Activated T-cell treated with anti-CD3 and anti-CD28 coated beads, Interleukin-2, amount 50 U/mL, for 24 hours (primary cell): ENCODE results near the gene CILP.

Experiments
- DNase-seq: peaks from one replicate; pipeline ENCODE4 v3.0.0-alpha.2; 2020
- H3K27ac Mint-ChIP-seq: 2 replicates; pipeline ENCODE4 v1.8.0; 2020; ENCODE audit warnings: mild to moderate bottlenecking, mixed read lengths
- H3K27me3 Mint-ChIP-seq: 2 replicates; pipeline ENCODE4 v1.8.0; 2020; ENCODE audit warnings: mixed read lengths
- H3K36me3 Mint-ChIP-seq: 2 replicates; pipeline ENCODE4 v1.8.0; 2020; ENCODE audit warnings: low read depth, mixed read lengths
- H3K4me1 Mint-ChIP-seq: 2 replicates; pipeline ENCODE4 v1.8.0; 2020; ENCODE audit warnings: low read depth, mixed read lengths
- H3K4me3 Mint-ChIP-seq: 2 replicates; pipeline ENCODE4 v1.8.0; 2020; ENCODE audit warnings: mild to moderate bottlenecking, moderate library complexity, mixed read lengths
- H3K9me3 Mint-ChIP-seq: 2 replicates; pipeline ENCODE4 v1.8.0; 2020; ENCODE audit warnings: mixed read lengths

The CILP gene, protein sequence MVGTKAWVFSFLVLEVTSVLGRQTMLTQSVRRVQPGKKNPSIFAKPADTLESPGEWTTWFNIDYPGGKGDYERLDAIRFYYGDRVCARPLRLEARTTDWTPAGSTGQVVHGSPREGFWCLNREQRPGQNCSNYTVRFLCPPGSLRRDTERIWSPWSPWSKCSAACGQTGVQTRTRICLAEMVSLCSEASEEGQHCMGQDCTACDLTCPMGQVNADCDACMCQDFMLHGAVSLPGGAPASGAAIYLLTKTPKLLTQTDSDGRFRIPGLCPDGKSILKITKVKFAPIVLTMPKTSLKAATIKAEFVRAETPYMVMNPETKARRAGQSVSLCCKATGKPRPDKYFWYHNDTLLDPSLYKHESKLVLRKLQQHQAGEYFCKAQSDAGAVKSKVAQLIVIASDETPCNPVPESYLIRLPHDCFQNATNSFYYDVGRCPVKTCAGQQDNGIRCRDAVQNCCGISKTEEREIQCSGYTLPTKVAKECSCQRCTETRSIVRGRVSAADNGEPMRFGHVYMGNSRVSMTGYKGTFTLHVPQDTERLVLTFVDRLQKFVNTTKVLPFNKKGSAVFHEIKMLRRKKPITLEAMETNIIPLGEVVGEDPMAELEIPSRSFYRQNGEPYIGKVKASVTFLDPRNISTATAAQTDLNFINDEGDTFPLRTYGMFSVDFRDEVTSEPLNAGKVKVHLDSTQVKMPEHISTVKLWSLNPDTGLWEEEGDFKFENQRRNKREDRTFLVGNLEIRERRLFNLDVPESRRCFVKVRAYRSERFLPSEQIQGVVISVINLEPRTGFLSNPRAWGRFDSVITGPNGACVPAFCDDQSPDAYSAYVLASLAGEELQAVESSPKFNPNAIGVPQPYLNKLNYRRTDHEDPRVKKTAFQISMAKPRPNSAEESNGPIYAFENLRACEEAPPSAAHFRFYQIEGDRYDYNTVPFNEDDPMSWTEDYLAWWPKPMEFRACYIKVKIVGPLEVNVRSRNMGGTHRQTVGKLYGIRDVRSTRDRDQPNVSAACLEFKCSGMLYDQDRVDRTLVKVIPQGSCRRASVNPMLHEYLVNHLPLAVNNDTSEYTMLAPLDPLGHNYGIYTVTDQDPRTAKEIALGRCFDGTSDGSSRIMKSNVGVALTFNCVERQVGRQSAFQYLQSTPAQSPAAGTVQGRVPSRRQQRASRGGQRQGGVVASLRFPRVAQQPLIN

DNA sequence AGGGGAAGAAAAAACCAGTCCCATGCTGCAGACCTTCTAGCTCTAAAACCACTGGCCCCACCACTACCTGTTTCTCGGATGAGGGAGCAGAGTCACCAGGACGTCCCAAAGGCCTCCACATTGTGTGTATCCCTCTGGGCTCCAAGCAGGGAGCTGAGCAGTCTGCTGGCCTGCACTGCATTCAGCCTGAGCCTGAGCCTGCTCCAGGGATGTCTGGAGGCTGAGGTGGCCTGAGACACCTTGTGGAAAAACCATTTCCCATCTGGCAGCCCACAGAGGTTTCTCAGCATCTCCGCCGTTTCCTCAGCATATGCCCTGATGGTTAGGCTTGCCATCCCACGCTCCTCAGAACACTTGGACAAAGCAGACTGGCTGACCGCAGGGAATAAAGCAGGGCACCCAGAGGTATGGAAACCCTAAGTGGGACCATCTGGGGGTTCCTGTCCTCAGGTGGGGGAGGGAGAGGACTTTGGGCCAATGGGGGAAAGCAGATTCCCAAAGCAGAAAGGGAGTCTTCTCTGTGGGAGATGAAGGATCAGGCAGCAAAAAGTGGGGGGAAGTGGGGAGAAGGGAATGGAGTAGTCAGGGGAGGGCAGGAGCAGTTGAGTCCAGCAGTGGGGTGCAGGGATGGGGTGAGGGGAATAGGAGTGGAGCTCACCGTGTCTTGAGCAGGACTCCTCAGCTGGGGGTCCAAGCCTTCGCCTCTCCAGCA lies at the start of gene CILP:
Gene CILP, minus strand, starts transcription at position 704 of the 712 bp plus-strand sequence. CDS start 1,718 bp downstream, outside the sequence.
- Mint-ChIP-seq H3K27me3 (no peaks in the 10 kb centered on the region), H3K27ac (no peak within 1 kb of the TSS)

GRCh38 chr15:65260968-65261367 lies 49.7 kb upstream of the CILP start:
- H3K36me3 Mint-ChIP-seq = peaks cover 74% of the 10 kb centered on the region
- DNase-seq = no peak
- H3K27ac Mint-ChIP-seq = no peak overlapping the region

More for the DNA sequence above, at the start of gene CILP:
- no peaks in the 10 kb centered on the region for H3K36me3 Mint-ChIP-seq
- H3K4me1 Mint-ChIP-seq = no peaks in the 10 kb centered on the region
- H3K9me3 Mint-ChIP-seq = no peaks in the 10 kb centered on the region
- no peak within 1 kb of the TSS for H3K4me3 Mint-ChIP-seq
- no peak for DNase-seq

DNA sequence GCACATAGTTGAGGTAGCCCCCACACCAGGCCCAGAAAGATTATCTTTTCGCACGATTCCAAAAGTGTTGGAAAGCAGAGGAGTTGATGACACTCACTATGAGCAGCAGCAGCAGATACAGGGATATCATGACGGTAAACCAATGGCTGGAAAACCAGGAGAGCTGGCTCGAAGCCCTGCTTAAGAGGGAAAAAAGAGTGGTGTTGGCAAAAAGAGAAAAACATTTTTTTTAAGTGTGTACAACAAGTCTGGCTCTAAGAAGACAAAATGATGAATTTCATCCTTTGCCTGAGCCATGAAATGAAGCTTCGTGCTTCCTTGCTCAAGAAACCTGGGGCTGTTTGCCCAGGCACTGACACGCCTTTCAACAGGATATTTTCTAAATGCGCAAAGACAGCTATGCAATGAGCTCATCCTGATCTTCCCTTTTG lies 48.1 kb upstream of the CILP start:
- Mint-ChIP-seq H3K27ac (no peak overlapping the region), H3K27me3 (no peaks in the 10 kb centered on the region), H3K4me1 (no peaks in the 10 kb centered on the region), H3K9me3 (no peaks in the 10 kb centered on the region), H3K36me3 (peaks cover 75% of the 10 kb centered on the region), H3K4me3 (no peak overlapping the region)
- DNase-seq = no peak

More at GRCh38 chr15:65260968-65261367, 49.7 kb upstream of the CILP start:
- H3K4me1 Mint-ChIP-seq = no peaks in the 10 kb centered on the region
- H3K4me3 Mint-ChIP-seq = no peak overlapping the region
- H3K9me3 Mint-ChIP-seq = no peaks in the 10 kb centered on the region
- H3K27me3 Mint-ChIP-seq = no peaks in the 10 kb centered on the region

DNA sequence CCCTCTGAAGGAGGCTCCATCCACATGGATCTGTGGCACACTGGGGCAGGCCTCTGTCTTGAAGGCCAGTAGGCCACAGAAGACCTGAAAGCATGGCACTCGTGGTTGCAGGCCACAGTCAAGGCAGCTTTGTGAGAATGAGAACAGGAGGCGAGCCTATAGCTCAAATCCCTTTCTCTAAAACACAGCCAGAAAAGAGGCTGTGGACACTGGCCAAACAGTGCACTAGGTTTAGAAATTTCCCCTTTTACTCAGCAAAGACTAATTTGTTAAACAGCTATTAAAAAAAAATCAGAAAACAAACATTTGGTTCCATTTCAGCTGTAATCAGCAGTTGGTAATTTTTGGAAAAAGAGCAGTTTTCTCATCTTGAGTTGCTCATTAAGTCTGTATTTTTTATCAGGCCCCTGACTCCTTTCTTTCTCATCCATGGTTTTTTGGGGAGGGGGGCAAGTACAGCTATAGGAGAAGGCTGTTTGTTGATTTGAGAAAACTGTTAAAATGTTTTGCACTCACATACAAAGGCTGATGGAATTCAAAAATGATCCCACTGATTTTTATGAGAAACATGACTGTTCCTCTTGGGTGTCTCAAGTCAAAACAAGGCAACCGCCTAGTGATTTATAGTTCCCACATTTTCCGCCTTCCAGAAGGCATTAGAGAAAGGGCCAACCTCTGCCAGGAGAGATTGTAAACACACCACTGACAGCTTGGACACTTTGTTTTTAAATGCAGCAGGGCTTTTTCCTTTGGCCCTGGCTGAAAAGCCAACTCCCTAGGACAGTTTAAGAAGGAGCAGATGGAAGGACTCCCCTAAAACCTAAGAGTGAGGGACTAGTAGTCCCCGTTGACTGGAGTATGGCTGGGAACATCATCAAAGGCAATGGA lies 47.3 kb upstream of the CILP start:
- Mint-ChIP-seq H3K36me3 (peaks cover 81% of the 10 kb centered on the region), H3K9me3 (no peaks in the 10 kb centered on the region), H3K27ac (no peak overlapping the region), H3K4me3 (no peak overlapping the region), H3K27me3 (no peaks in the 10 kb centered on the region), H3K4me1 (no peaks in the 10 kb centered on the region)
- no peak for DNase-seq

- Mint-ChIP-seq H3K27me3 (no peaks in the 10 kb centered on the region), H3K27ac (no peak overlapping the region), H3K4me3 (no peak overlapping the region), H3K4me1 (peaks cover 4% of the 10 kb centered on the region), H3K36me3 (peaks cover 59% of the 10 kb centered on the region), H3K9me3 (no peaks in the 10 kb centered on the region)
- no peak for DNase-seq
Observed at GRCh38 chr15:65255486-65256140, 44.3 kb upstream of the CILP start.

DNA sequence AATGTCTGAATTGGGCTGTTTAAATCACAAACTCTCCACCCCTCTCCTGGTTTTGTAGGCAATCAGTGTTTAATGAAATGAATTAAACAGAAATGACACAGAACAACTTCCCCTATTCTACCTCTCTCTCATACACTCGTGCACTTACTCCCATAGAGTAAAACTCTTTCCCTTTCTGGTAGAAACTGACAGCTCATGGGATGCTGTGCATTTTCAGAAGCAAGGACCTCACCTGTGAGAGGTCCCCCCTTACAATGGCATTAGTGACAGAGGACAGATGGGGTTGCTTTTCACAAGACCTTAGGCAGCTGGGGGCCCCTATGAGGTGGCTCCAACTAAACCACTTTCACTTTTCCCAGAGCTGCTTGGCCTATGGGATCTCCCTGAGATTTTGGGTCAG lies 43.5 kb upstream of the CILP start:
- Mint-ChIP-seq H3K36me3 (peaks cover 51% of the 10 kb centered on the region), H3K9me3 (no peaks in the 10 kb centered on the region), H3K27ac (no peak overlapping the region), H3K27me3 (no peaks in the 10 kb centered on the region), H3K4me3 (no peak overlapping the region), H3K4me1 (peaks cover 13% of the 10 kb centered on the region)
- DNase-seq = no peak

DNA sequence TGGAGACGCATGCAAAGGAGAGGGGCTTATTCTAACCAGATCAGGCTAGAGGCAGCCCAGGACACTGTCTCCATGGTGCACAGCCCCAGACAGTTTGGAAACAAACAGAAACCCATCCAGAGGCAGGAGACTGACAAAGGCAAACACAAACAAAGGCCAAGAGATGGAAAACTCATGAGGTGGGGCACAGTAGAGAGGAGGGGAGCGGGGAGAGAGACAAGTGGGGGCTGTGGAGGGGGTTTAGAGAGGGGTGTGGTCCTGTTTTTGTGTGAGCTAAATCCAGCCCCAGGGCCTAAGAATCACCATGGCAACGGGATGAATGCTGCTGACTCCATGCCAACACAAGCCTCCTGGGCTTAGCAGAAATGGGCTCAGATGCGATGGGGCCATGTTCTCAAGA lies 43.1 kb upstream of the CILP start:
- Mint-ChIP-seq H3K36me3 (peaks cover 47% of the 10 kb centered on the region), H3K4me1 (peaks cover 17% of the 10 kb centered on the region), H3K4me3 (no peak overlapping the region), H3K9me3 (no peaks in the 10 kb centered on the region), H3K27ac (no peak overlapping the region), H3K27me3 (no peaks in the 10 kb centered on the region)
- DNase-seq = no peak

DNA sequence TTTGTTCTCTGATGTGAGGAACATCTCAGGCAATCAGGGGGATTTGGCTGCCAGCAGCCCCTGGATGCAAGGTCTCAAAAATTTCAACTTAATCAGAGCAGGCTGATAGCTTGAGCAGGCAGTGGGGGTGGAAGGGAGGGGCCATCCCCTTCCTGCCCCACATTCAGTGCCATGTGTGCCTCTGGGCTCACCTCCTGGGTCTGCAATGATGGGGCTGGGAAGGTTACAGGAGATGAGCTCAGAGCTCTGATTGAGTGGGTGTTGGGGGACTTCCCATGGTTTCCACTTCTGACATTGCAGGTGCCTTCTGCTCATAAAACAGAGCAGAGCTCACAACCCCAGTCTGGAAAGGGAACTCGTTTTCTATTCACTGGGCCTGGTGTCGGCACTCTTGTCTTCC lies 38.4 kb upstream of the CILP start:
- H3K27me3 Mint-ChIP-seq = no peaks in the 10 kb centered on the region
- peaks cover 21% of the 10 kb centered on the region for H3K36me3 Mint-ChIP-seq
- H3K27ac Mint-ChIP-seq = peak overlapping the region; percentile 92
- H3K9me3 Mint-ChIP-seq = no peaks in the 10 kb centered on the region
- peak; percentile 75 for DNase-seq
- peak overlapping the region; percentile 23 for H3K4me3 Mint-ChIP-seq
- peaks cover 23% of the 10 kb centered on the region for H3K4me1 Mint-ChIP-seq

GRCh38 chr15:65248511-65249255 lies 37.4 kb upstream of the CILP start:
- Mint-ChIP-seq H3K27me3 (no peaks in the 10 kb centered on the region), H3K36me3 (peaks cover 15% of the 10 kb centered on the region), H3K4me3 (no peak overlapping the region), H3K4me1 (peaks cover 23% of the 10 kb centered on the region), H3K27ac (peak overlapping the region; percentile 92), H3K9me3 (no peaks in the 10 kb centered on the region)
- DNase-seq = no peak

DNA sequence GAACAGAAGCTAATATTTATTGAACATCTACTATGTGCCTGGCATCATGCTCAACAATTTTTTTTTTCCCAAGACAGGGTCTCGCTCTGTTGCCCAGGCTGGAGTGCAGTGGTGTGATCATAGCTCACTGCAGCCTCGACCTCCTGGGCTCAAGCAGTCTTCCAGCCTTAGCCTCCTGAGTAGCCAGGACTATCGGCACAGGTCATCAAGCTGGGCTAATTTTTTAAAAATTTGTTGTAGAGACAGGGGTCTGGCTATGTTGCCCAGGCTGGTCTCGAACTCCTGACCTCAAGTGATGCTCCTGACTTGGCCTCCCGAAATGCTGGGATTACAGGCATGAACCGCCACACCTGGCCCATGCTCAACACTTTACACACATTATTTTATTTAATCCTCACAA lies 35.7 kb upstream of the CILP start:
- no peak overlapping the region for H3K4me3 Mint-ChIP-seq
- no peaks in the 10 kb centered on the region for H3K9me3 Mint-ChIP-seq
- H3K27ac Mint-ChIP-seq = no peak overlapping the region
- no peak for DNase-seq
- peaks cover 10% of the 10 kb centered on the region for H3K36me3 Mint-ChIP-seq
- peaks cover 23% of the 10 kb centered on the region for H3K4me1 Mint-ChIP-seq
- no peaks in the 10 kb centered on the region for H3K27me3 Mint-ChIP-seq

DNA sequence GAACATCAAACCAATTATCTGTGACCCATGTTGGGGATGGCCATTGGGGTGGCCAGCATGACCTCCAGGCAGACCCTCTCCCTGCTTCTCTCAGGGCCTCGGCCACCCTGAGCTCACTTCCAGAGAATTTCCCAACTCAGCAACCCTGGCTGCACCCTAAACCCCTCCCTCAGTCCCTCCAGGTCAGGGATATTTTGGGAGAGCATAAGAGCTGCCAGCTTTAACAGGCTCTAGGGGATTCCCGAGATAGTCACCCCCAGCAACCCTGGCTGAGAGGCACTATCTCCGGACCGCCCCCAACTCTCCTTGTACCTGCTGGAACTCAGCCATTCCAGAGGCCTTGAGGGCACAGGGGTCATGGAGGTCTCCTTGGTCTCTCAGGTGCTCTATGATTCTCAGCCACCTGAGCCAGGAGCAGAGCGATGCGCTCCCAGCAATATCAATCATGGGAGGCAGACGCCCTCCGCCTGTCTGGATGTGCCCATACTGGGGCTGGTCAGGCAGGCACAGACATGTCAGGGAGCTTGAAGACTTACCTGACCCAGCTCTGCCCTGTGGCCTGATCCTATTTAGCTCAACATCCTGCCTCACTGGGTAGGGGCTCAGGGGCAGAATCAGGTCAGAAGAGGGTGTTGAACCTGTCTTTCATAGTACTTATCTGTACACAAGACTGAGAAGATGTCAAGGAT lies 34.9 kb upstream of the CILP start:
- Mint-ChIP-seq H3K4me3 (no peak overlapping the region), H3K4me1 (peaks cover 21% of the 10 kb centered on the region), H3K36me3 (peaks cover 10% of the 10 kb centered on the region), H3K27me3 (no peaks in the 10 kb centered on the region), H3K27ac (no peak overlapping the region), H3K9me3 (no peaks in the 10 kb centered on the region)
- DNase-seq = no peak
